Stimulated activated CD8-positive, alpha-beta memory T cell treated with anti-CD3 and anti-CD28 coated beads, Interleukin-15, amount 100 ng/mL, for 1 hour (primary cell): ENCODE data around the gene GAB1.

Experiments used
- DNase-seq: peaks from one replicate; pipeline ENCODE4 v3.0.0-alpha.2; 2020; ENCODE audit warnings: low read depth

Gene GAB1

GRCh38 chr4:143489106-143489505, 152.4 kb downstream of the GAB1 start:
- DNase-seq, result no peak

- no peak for DNase-seq
Observed at GRCh38 chr4:143498021-143498420, 161.3 kb downstream of the GAB1 start.

- DNase-seq, result no peak
Observed at GRCh38 chr4:143502231-143502630, 165.6 kb downstream of the GAB1 start.

GRCh38 chr4:143506031-143506430, 169.4 kb downstream of the GAB1 start:
- no peak for DNase-seq

- DNase-seq, result no peak
Observed at GRCh38 chr4:143511906-143512305, 175.2 kb downstream of the GAB1 start.

- DNase-seq, result no peak
Observed at GRCh38 chr4:143512978-143513313, 176.3 kb downstream of the GAB1 start.

- DNase-seq, result peak; percentile 83
Observed at GRCh38 chr4:143513314-143514168, 176.9 kb downstream of the GAB1 start, which contains the start of gene SMARCA5. TSS of gene SMARCA5 (plus strand) at chr4:143513702. CDS start at chr4:143513925, 223 bp downstream.

GRCh38 chr4:143514169-143514495, 177.5 kb downstream of the GAB1 start:
- no peak for DNase-seq

- DNase-seq, result no peak
Observed at GRCh38 chr4:143514497-143514896, 177.8 kb downstream of the GAB1 start.

GRCh38 chr4:143514901-143515300, 178.2 kb downstream of the GAB1 start:
- DNase-seq, result no peak

GRCh38 chr4:143515905-143516304, 179.2 kb downstream of the GAB1 start:
- no peak for DNase-seq

- DNase-seq, result no peak
Observed at GRCh38 chr4:143517764-143518163, 181.1 kb downstream of the GAB1 start.
